LNCaP clone FGC (cell line): ENCODE data around the gene ECPAS.

Experiments
- DNase-seq: peaks from one replicate; pipeline ENCODE4 v3.0.0-alpha.2; 2011; ENCODE audit warnings: low read depth
- H3K4me3 ChIP-seq: 2 replicates; pipeline ENCODE4 v1.5.1; 2011; ENCODE audit warnings: mild to moderate bottlenecking, low read depth, low read length, control low read depth
- CTCF ChIP-seq: IDR thresholded peaks from 2 replicates; pipeline ENCODE4 v1.5.1; 2012; ENCODE audit warnings: mild to moderate bottlenecking; ENCODE audit not compliant: control insufficient read depth, insufficient read depth; ENCODE audit errors: extremely low read depth

ECPAS gene

GRCh38 chr9:111330124-111330523 lies 154.1 kb downstream of the ECPAS start, which contains the start of gene OR2K2:
Gene OR2K2 (minus strand): TSS chr9:111330224. CDS start chr9:111328433, 1,791 bp downstream.
- H3K4me3 ChIP-seq, result no peak within 1 kb of the TSS
- DNase-seq, result no peak
- no peak for TF ChIP-seq CTCF

GRCh38 chr9:111320631-111321030 lies 163.6 kb downstream of the ECPAS start:
- DNase-seq, result no peak
- no peak for TF ChIP-seq CTCF
- no peak overlapping the region for H3K4me3 ChIP-seq

GRCh38 chr9:111316796-111317195 lies 167.4 kb downstream of the ECPAS start:
- DNase-seq, result no peak
- TF ChIP-seq CTCF, result no peak
- no peak overlapping the region for H3K4me3 ChIP-seq
